ENCODE results near the gene SCGB1D4.

- TF ChIP-seq SMC3 (IDR thresholded peaks at IDR 0.05): no peak
- no peak for TF ChIP-seq CTCF (IDR thresholded peaks at IDR 0.05)
- TF ChIP-seq EP300 (IDR thresholded peaks at IDR 0.05): no peak
- no peak for TF ChIP-seq MAX (IDR thresholded peaks at IDR 0.05)
- TF ChIP-seq RCOR1 (IDR thresholded peaks at IDR 0.05; ENCODE audit: low read depth, low read length): no peak
Observed at GRCh38 chr11:62315431-62315830, 16.6 kb upstream of the SCGB1D4 start.

All from A549 (cell line).